Mesenchymal stem cell (in vitro differentiated cells and primary cell): ENCODE results near the gene PPIL1.
"Not testable (repeated sequence)": the region's sequence is repeated elsewhere in the genome, so short reads cannot be mapped to it uniquely, and the experiment has no call there.

ENCODE experiments used
- DNase-seq: peaks from one replicate; pipeline ENCODE4 v3.0.0-alpha.2; 2013
- H2AFZ ChIP-seq: one replicate; pipeline ENCODE4 v1.6.1; 2013; ENCODE audit warnings: low read depth, mild to moderate bottlenecking, control low read depth, inconsistent platforms, low read length, moderate library complexity
- H2AK5ac ChIP-seq: 2 replicates; pipeline ENCODE4 v1.6.1; 2013; ENCODE audit warnings: low read length, moderate library complexity, mild to moderate bottlenecking, inconsistent platforms; ENCODE audit not compliant: severe bottlenecking
- H2BK120ac ChIP-seq: one replicate; pipeline ENCODE4 v1.6.1; 2013; ENCODE audit warnings: low read depth, mild to moderate bottlenecking, inconsistent platforms, low read length, moderate library complexity
- H2BK12ac ChIP-seq, 2 experiments: one replicate each; pipeline ENCODE4 v1.6.1; 2013; ENCODE audit warnings: inconsistent platforms in 2 of 2, low read length in 2 of 2, mild to moderate bottlenecking in 2 of 2, moderate library complexity in 2 of 2, control low read depth in 1 of 2
- H2BK15ac ChIP-seq: one replicate; pipeline ENCODE4 v1.6.1; 2013; ENCODE audit warnings: mild to moderate bottlenecking, low read depth, inconsistent platforms; ENCODE audit not compliant: poor library complexity, severe bottlenecking
- H2BK5ac ChIP-seq: 2 replicates; pipeline ENCODE4 v1.6.1; 2013; ENCODE audit warnings: low read depth, mild to moderate bottlenecking, low read length, control low read depth, inconsistent platforms; ENCODE audit not compliant: poor library complexity, severe bottlenecking
- H3K14ac ChIP-seq, 2 experiments: one replicate each; pipeline ENCODE4 v1.6.1; 2013; ENCODE audit warnings: inconsistent platforms in 2 of 2, low read length in 2 of 2, control low read depth in 1 of 2, mild to moderate bottlenecking in 1 of 2, moderate library complexity in 1 of 2
- H3K18ac ChIP-seq, 2 experiments: one replicate each; pipeline ENCODE4 v1.6.1; 2013; ENCODE audit warnings: inconsistent platforms in 2 of 2, low read length in 2 of 2, control low read depth in 1 of 2, low read depth in 1 of 2, mild to moderate bottlenecking in 1 of 2
- H3K23ac ChIP-seq, 2 experiments: one replicate each; pipeline ENCODE4 v1.6.1; 2013; ENCODE audit warnings: inconsistent platforms in 2 of 2, low read length in 2 of 2, mild to moderate bottlenecking in 2 of 2, moderate library complexity in 2 of 2, control low read depth in 1 of 2
- H3K27ac ChIP-seq: 2 replicates; pipeline ENCODE4 v1.5.1; 2013; ENCODE audit warnings: mild to moderate bottlenecking, moderate library complexity, low read length, control low read depth, inconsistent platforms; ENCODE audit not compliant: poor library complexity, severe bottlenecking
- H3K27me3 ChIP-seq, 2 experiments: 2 replicates each; pipeline versions ENCODE4 v1.6.1 to v1.7.0; 2013; ENCODE audit warnings: low read length in 2 of 2, mild to moderate bottlenecking in 2 of 2, moderate library complexity in 2 of 2, control low read depth in 1 of 2, inconsistent platforms in 1 of 2; ENCODE audit not compliant: control insufficient read depth in 1 of 2, insufficient read depth in 1 of 2
- H3K36me3 ChIP-seq, 2 experiments: 2 replicates each; pipeline versions ENCODE4 v1.6.1 to v1.7.0; 2013; ENCODE audit warnings: low read length in 2 of 2, control low read depth in 1 of 2, inconsistent platforms in 1 of 2, low read depth in 1 of 2, mild to moderate bottlenecking in 1 of 2; ENCODE audit not compliant: insufficient read depth in 2 of 2, control insufficient read depth in 1 of 2
- H3K4ac ChIP-seq, 2 experiments: one replicate each; pipeline ENCODE4 v1.6.1; 2013; ENCODE audit warnings: inconsistent platforms in 2 of 2, low read length in 2 of 2, mild to moderate bottlenecking in 2 of 2, moderate library complexity in 2 of 2, control low read depth in 1 of 2, low read depth in 1 of 2
- H3K4me1 ChIP-seq: 2 replicates; pipeline ENCODE4 v1.6.1; 2013; ENCODE audit warnings: low read depth, low read length, control low read depth; ENCODE audit not compliant: control insufficient read depth, insufficient read depth
- H3K4me2 ChIP-seq: 2 replicates; pipeline ENCODE4 v1.6.1; 2013; ENCODE audit warnings: low read length, mild to moderate bottlenecking, inconsistent platforms; ENCODE audit not compliant: poor library complexity, severe bottlenecking
- H3K4me3 ChIP-seq, 2 experiments: 2 replicates each; pipeline versions ENCODE4 v1.5.1 to v1.7.0; 2013; ENCODE audit warnings: low read length in 2 of 2, mild to moderate bottlenecking in 2 of 2, control low read depth in 1 of 2, low read depth in 1 of 2; ENCODE audit not compliant: insufficient read depth in 1 of 2
- H3K79me1 ChIP-seq: replicated peaks from 2 replicates; pipeline ENCODE4 v1.6.1; 2013; ENCODE audit warnings: mild to moderate bottlenecking, control low read depth, low read length, inconsistent platforms; ENCODE audit not compliant: poor library complexity, severe bottlenecking
- H3K9ac ChIP-seq: 2 replicates; pipeline ENCODE4 v1.7.0; 2013; ENCODE audit warnings: mild to moderate bottlenecking, low read length, moderate library complexity
- H3K9me3 ChIP-seq: 2 replicates; pipeline ENCODE4 v1.7.0; 2013; ENCODE audit warnings: mild to moderate bottlenecking, low read length; ENCODE audit not compliant: control insufficient read depth
- H4K8ac ChIP-seq: one replicate; pipeline ENCODE4 v1.6.1; 2013; ENCODE audit warnings: inconsistent platforms, mild to moderate bottlenecking, low read length, moderate library complexity
- H4K91ac ChIP-seq: one replicate; pipeline ENCODE4 v1.6.1; 2013; ENCODE audit warnings: mild to moderate bottlenecking, low read length, inconsistent platforms
- WGBS: methylation state at CpG from one replicate; pipeline ENCODE4 v1.1.7; 2013; ENCODE audit warnings: mixed read lengths; 5-methylcytosine and 5-hydroxymethylcytosine counted together

PPIL1 gene

DNA sequence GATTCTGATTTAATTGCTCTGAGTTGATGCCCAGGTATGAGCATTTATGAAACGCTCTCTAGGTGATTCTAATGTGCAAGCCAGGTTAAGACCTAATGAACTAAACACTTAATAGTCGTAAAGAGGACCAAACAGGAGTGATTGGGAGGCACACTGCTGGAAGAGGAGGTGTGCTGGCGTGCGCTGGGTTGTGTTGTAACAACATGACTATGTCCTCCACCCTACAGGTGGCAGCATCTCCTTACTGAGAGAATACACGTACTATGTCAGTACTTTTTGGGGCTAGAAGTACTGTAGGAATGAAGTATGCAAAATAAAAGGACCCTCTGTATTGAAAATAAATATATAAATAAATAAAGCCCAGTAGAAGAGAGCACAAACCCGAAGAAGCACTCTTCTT is 23.0 kb upstream of the PPIL1 start:
- H2BK5ac ChIP-seq, result no peak overlapping the region
- H3K4me3 ChIP-seq, result no peak overlapping the region
- H4K8ac ChIP-seq, result no peak overlapping the region
- H4K91ac ChIP-seq, result no peak overlapping the region
- H3K36me3 ChIP-seq, result peaks cover 8 to 49% of the 10 kb centered on the region in 2 experiments
- H2BK120ac ChIP-seq, result no peak overlapping the region
- H3K23ac ChIP-seq, result no peak overlapping the region
- H3K14ac ChIP-seq, result no peak overlapping the region
- H3K79me1 ChIP-seq, result peaks cover 13% of the 10 kb centered on the region
- DNase-seq, result no peak
- no peak overlapping the region for H3K9ac ChIP-seq
- no peaks in the 10 kb centered on the region for H3K9me3 ChIP-seq
- no peak overlapping the region for H2BK15ac ChIP-seq
- H3K4ac ChIP-seq, result no peak overlapping the region
- H3K4me1 ChIP-seq, result no peaks in the 10 kb centered on the region
- H3K27me3 ChIP-seq, result no peaks in the 10 kb centered on the region
- H3K4me2 ChIP-seq, result no peak overlapping the region
- H2AK5ac ChIP-seq, result no peak overlapping the region
- H2AFZ ChIP-seq, result no peak overlapping the region
- 95% methylated on average over 4 of the region's 6 CpGs for WGBS
- no peak overlapping the region for H3K18ac ChIP-seq
- no peak overlapping the region for H2BK12ac ChIP-seq
- no peak overlapping the region for H3K27ac ChIP-seq

DNA sequence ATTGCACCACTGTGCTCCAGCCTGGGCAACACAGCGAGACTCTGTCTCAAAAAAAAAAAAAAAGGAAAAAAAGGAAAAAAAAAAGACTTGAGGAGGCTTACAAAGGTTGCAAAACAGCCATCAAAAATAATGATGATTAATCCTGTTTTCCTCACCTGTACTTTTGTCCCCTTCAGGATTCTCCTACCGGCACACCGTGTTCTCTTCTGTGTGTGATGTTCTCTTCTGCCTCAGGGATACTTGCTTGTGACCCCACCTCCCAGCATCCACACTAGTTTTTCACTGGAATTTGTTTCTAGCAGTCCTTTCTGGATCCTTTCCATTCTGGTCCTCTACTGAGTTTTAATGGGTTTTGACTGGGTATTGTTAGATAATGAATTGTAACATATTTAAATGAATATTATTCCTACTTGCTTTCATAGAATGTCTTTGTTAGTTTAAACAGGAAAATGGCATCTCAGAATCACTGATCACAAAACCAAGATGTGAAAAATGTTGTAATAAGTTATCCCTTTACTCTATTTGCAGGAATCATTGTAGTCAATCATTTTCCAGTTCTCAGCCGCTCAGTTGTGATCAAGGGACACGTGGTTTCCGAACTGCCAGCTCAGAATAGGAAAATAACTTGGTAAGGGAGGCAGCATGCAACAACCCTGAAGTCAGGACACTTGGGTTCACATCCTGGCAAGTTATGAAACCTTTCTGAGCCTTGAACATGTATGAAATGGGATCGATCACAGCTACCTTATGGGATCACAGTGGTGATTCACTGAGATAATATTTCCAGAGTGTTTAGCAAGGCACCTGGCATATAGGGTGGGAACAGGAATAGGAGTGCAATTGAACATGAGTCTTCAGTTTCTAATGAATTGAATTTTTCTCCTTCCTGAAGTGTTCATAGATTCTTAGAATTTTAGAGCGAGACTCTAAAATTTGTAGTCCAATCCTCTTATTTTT is 19.7 kb upstream of the PPIL1 start:
- H3K14ac ChIP-seq, result no peak overlapping the region
- no peak overlapping the region for H2AK5ac ChIP-seq
- no peak overlapping the region for H2BK120ac ChIP-seq
- H2BK15ac ChIP-seq, result no peak overlapping the region
- no peaks in the 10 kb centered on the region for H3K4me1 ChIP-seq
- no peak overlapping the region for H2BK5ac ChIP-seq
- no peak overlapping the region for H3K18ac ChIP-seq
- no peak overlapping the region for H2BK12ac ChIP-seq
- no peak overlapping the region for H2AFZ ChIP-seq
- no peak overlapping the region for H3K4me2 ChIP-seq
- H3K4me3 ChIP-seq, result no peak overlapping the region
- no peaks in the 10 kb centered on the region for H3K27me3 ChIP-seq
- 95% methylated on average over 7 of the region's 8 CpGs for WGBS
- H3K9ac ChIP-seq, result no peak overlapping the region
- peaks cover 18% of the 10 kb centered on the region for H3K79me1 ChIP-seq
- no peaks in the 10 kb centered on the region for H3K9me3 ChIP-seq
- DNase-seq, result no peak
- no peak overlapping the region for H3K23ac ChIP-seq
- H4K8ac ChIP-seq, result no peak overlapping the region
- H3K4ac ChIP-seq, result no peak overlapping the region
- H4K91ac ChIP-seq, result no peak overlapping the region
- no peak overlapping the region for H3K27ac ChIP-seq
- H3K36me3 ChIP-seq, result peaks cover 2 to 40% of the 10 kb centered on the region in 2 experiments

DNA sequence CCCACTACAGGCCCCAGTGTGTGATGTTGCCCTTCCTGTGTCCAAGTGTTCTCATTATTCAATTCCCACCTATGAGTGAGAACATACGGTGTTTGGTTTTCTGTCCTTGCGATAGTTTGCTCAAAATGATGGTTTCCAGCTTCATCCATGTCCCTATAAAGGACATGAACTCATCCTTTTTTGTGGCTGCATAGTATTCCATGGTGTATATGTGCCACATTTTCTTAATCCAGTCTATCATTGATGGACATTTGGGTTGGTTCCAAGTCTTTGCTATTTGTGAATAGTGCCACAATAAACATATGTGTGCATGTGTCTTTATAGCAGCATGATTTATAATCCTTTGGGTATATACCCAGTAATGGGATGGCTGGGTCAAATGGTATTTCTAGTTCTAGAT is 16.6 kb upstream of the PPIL1 start:
- not testable (repeated sequence) for H3K27me3 ChIP-seq, H2BK120ac ChIP-seq, H2BK5ac ChIP-seq, H3K18ac ChIP-seq, H4K8ac ChIP-seq, H3K4me3 ChIP-seq, H3K9me3 ChIP-seq, H3K4me2 ChIP-seq, H3K14ac ChIP-seq, H2BK12ac ChIP-seq, H3K4me1 ChIP-seq, H3K27ac ChIP-seq, H2AK5ac ChIP-seq, H3K23ac ChIP-seq, H2AFZ ChIP-seq, H3K9ac ChIP-seq, H3K4ac ChIP-seq, H4K91ac ChIP-seq, H2BK15ac ChIP-seq, DNase-seq
- H3K36me3 ChIP-seq, result peaks cover 2 to 31% of the 10 kb centered on the region in 2 experiments
- H3K79me1 ChIP-seq, result peaks cover 23% of the 10 kb centered on the region
- no CpG with 5 or more reads among the region's 2 CpGs for WGBS

GRCh38 chr6:36890112-36890663 is 15.6 kb upstream of the PPIL1 start:
- Histone ChIP-seq H4K8ac (no peak overlapping the region), H2BK5ac (no peak overlapping the region), H3K4me1 (peaks cover 1% of the 10 kb centered on the region), H2AFZ (no peak overlapping the region), H3K14ac (no peak overlapping the region), H2AK5ac (no peak overlapping the region), H2BK15ac (no peak overlapping the region), H2BK12ac (no peak overlapping the region), H3K27me3 (no peaks in the 10 kb centered on the region), H4K91ac (no peak overlapping the region), H2BK120ac (no peak overlapping the region), H3K4me2 (no peak overlapping the region), H3K9me3 (no peaks in the 10 kb centered on the region), H3K18ac (no peak overlapping the region), H3K23ac (no peak overlapping the region), H3K27ac (no peak overlapping the region), H3K4ac (no peak overlapping the region), H3K36me3 (peaks cover 2 to 24% of the 10 kb centered on the region in 2 experiments), H3K79me1 (peaks cover 24% of the 10 kb centered on the region), H3K9ac (no peak overlapping the region), H3K4me3 (no peak overlapping the region)
- 100% methylated on average over 1 of the region's 3 CpGs for WGBS
- DNase-seq, result no peak
